Sigmoid colon (tissue), 4 donors: ENCODE measurements around the gene ABCB10.

Experiments used
- CTCF ChIP-seq, 4 experiments: fragments of 450-650 bp in 3 of 4; fragments of 200-600 bp in 1 of 4; IDR thresholded peaks; one replicate each; pipeline ENCODE4 v1.5.1; 2016 to 2019; ENCODE audit warnings: antibody characterized with exemption in 4 of 4, mild to moderate bottlenecking in 3 of 4, moderate library complexity in 2 of 4
- POLR2A ChIP-seq, 2 donors: fragments of 450-650 bp; IDR thresholded peaks; one replicate each; pipeline ENCODE4 v1.6.1; 2016; ENCODE audit warnings: antibody characterized with exemption in 2 of 2, mild to moderate bottlenecking in 2 of 2, moderate library complexity in 2 of 2
- POLR2AphosphoS5 ChIP-seq, 4 donors: sonication (generic); formaldehyde crosslinking; IDR thresholded peaks; one replicate each; pipeline ENCODE4 v1.6.1; 2017; ENCODE audit warnings: antibody characterized with exemption in 4 of 4

GRCh38 chr1:229474509-229474908 lies 84.0 kb downstream of the ABCB10 start:
- TF ChIP-seq POLR2AphosphoS5 (IDR thresholded peaks at IDR 0.05) (no peak), CTCF (IDR thresholded peaks at IDR 0.05) (no peak), POLR2A (IDR thresholded peaks at IDR 0.05) (no peak)
